Glutamatergic neuron (in vitro differentiated cells): ENCODE results near the gene TMEM127. TPM values are rescaled to one million over a fixed set of nuclear protein-coding genes. Genes with fewer than 3 reads are reported as not detected.

ENCODE experiments used
- DNase-seq: peaks from one replicate; pipeline ENCODE4 v3.0.0; 2022
- H3K27ac Mint-ChIP-seq: one replicate; pipeline ENCODE4 v1.8.0; 2020; ENCODE audit warnings: mild to moderate bottlenecking, mixed read lengths, inconsistent platforms; ENCODE audit not compliant: unreplicated experiment
- H3K27me3 Mint-ChIP-seq: one replicate; pipeline ENCODE4 v1.8.0; 2020; ENCODE audit warnings: mild to moderate bottlenecking, moderate library complexity, mixed read lengths, inconsistent platforms; ENCODE audit not compliant: unreplicated experiment
- H3K36me3 Mint-ChIP-seq: one replicate; pipeline ENCODE4 v1.8.0; 2020; ENCODE audit warnings: mild to moderate bottlenecking, mixed read lengths, inconsistent platforms; ENCODE audit not compliant: unreplicated experiment
- H3K4me1 Mint-ChIP-seq: one replicate; pipeline ENCODE4 v1.8.0; 2020; ENCODE audit warnings: mild to moderate bottlenecking, low read depth, mixed read lengths, inconsistent platforms; ENCODE audit not compliant: unreplicated experiment
- H3K4me3 Mint-ChIP-seq: one replicate; pipeline ENCODE4 v1.8.0; 2020; ENCODE audit warnings: mild to moderate bottlenecking, mixed read lengths, inconsistent platforms; ENCODE audit not compliant: unreplicated experiment
- H3K9me3 Mint-ChIP-seq: one replicate; pipeline ENCODE4 v1.8.0; 2020; ENCODE audit warnings: mild to moderate bottlenecking, moderate library complexity, mixed read lengths, inconsistent platforms; ENCODE audit not compliant: unreplicated experiment
- CTCF ChIP-seq: fragments of 200-600 bp; sonication (generic); IDR thresholded peaks from one replicate; pipeline ENCODE4 v1.5.0; 2021; ENCODE audit not compliant: partially characterized antibody, unreplicated experiment
- total RNA-seq: library from RNA; stranded (reverse); fragmentation: NEBNext Ultra II Directional; extraction: Animal tissue kit (Norgen Biotek cat#: 25700); gene quantifications from one replicate; pipeline ENCODE4 v1.2.1, GENCODE V29; 2021; ENCODE audit not compliant: unreplicated experiment

Gene TMEM127
- total RNA-seq, 1 donor from 2014 or later = 32.5 TPM

- no peak for TF ChIP-seq CTCF
- peaks cover 6% of the 10 kb centered on the region for H3K4me1 Mint-ChIP-seq
- no peak overlapping the region for H3K4me3 Mint-ChIP-seq
- H3K9me3 Mint-ChIP-seq = peaks cover 4% of the 10 kb centered on the region
- DNase-seq = no peak
- H3K27me3 Mint-ChIP-seq = peaks cover 5% of the 10 kb centered on the region
- H3K27ac Mint-ChIP-seq = no peak overlapping the region
- no peaks in the 10 kb centered on the region for H3K36me3 Mint-ChIP-seq
Measured at GRCh38 chr2:96241900-96242611, 23.7 kb downstream of the TMEM127 start.

GRCh38 chr2:96241227-96241626 is 24.6 kb downstream of the TMEM127 start:
- Mint-ChIP-seq H3K27ac (no peak overlapping the region), H3K27me3 (peaks cover 5% of the 10 kb centered on the region), H3K4me3 (no peak overlapping the region), H3K4me1 (peaks cover 4% of the 10 kb centered on the region), H3K9me3 (peaks cover 4% of the 10 kb centered on the region), H3K36me3 (no peaks in the 10 kb centered on the region)
- no peak for DNase-seq
- TF ChIP-seq CTCF = no peak

DNA sequence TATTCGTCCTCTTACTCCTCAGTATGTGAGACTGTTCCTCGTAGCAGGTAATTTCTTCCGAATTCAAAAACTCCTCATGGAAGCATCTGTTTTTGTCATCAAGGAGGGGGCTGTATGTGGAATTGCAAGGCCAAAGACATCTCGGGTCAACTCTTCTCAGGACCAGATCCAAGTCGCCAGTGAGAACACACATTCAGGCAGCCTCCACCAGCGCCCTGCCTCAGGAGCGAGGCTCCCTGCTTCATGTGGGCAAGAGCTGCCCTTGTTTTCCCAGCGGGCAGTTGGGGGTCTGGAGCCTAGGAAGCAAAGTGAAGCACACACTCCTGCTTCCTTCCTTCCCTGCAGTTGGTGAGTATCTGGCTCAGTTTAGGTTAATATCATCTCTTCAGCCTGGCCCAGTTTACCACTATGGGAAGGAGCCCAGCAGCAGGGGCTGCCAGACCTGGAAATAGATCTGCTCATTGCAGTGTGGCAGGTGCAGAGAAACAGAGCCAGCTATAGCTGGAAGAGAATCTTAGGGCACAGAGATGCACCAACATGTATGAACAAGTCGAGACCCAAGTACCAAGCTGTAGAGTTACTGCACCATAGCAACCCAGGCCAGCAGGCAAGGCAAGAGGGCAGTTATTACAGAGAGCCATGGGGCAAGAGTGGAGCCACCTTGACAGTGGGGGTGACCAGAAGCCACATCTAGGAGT is 25.3 kb downstream of the TMEM127 start:
- no peaks in the 10 kb centered on the region for H3K36me3 Mint-ChIP-seq
- DNase-seq = no peak
- no peak for TF ChIP-seq CTCF
- peaks cover 4% of the 10 kb centered on the region for H3K4me1 Mint-ChIP-seq
- no peak overlapping the region for H3K4me3 Mint-ChIP-seq
- no peak overlapping the region for H3K27ac Mint-ChIP-seq
- H3K27me3 Mint-ChIP-seq = peaks cover 5% of the 10 kb centered on the region
- peaks cover 1% of the 10 kb centered on the region for H3K9me3 Mint-ChIP-seq

- Mint-ChIP-seq H3K9me3 (no peaks in the 10 kb centered on the region), H3K4me1 (peaks cover 4% of the 10 kb centered on the region), H3K27me3 (peaks cover 5% of the 10 kb centered on the region), H3K4me3 (no peak overlapping the region), H3K27ac (no peak overlapping the region), H3K36me3 (no peaks in the 10 kb centered on the region)
- no peak for DNase-seq
- no peak for TF ChIP-seq CTCF
Measured at GRCh38 chr2:96239745-96240264, 26.0 kb downstream of the TMEM127 start.

- no peaks in the 10 kb centered on the region for H3K9me3 Mint-ChIP-seq
- no peaks in the 10 kb centered on the region for H3K36me3 Mint-ChIP-seq
- no peak overlapping the region for H3K27ac Mint-ChIP-seq
- H3K27me3 Mint-ChIP-seq = peaks cover 5% of the 10 kb centered on the region
- peaks cover 4% of the 10 kb centered on the region for H3K4me1 Mint-ChIP-seq
- no peak for TF ChIP-seq CTCF
- no peak for DNase-seq
- no peak overlapping the region for H3K4me3 Mint-ChIP-seq
Measured at GRCh38 chr2:96239091-96239490, 26.7 kb downstream of the TMEM127 start.
